ENCODE data around the gene IL6ST.

The IL6ST gene

GRCh38 chr5:55935371-55935770 lies 59.4 kb downstream of the IL6ST start:
- Histone ChIP-seq H3K9me3 (ENCODE audit: severe bottlenecking) (no peaks in the 10 kb centered on the region), H3K27me3 (ENCODE audit: insufficient read depth, low read depth, severe bottlenecking) (no peaks in the 10 kb centered on the region), H3K36me3 (no peaks in the 10 kb centered on the region), H3K27ac (no peak overlapping the region), H3K4me3 (ENCODE audit: low read depth, low read length) (no peak overlapping the region)
- no peak for DNase-seq
- TF ChIP-seq CTCF (IDR thresholded peaks at IDR 0.05; ENCODE audit: low read depth, low read length), result no peak

GRCh38 chr5:55934720-55935119 lies 60.0 kb downstream of the IL6ST start:
- no peaks in the 10 kb centered on the region for H3K27me3 ChIP-seq (ENCODE audit: insufficient read depth, low read depth, severe bottlenecking)
- H3K27ac ChIP-seq, result no peak overlapping the region
- no peak overlapping the region for H3K4me3 ChIP-seq (ENCODE audit: low read depth, low read length)
- no peaks in the 10 kb centered on the region for H3K36me3 ChIP-seq
- DNase-seq, result no peak
- H3K9me3 ChIP-seq (ENCODE audit: severe bottlenecking), result no peaks in the 10 kb centered on the region
- no peak for TF ChIP-seq CTCF (IDR thresholded peaks at IDR 0.05; ENCODE audit: low read depth, low read length)

- no peak for TF ChIP-seq CTCF (IDR thresholded peaks at IDR 0.05; ENCODE audit: low read depth, low read length)
- no peaks in the 10 kb centered on the region for H3K27me3 ChIP-seq (ENCODE audit: insufficient read depth, low read depth, severe bottlenecking)
- DNase-seq, result no peak
Observed at GRCh38 chr5:55934115-55934613, 60.6 kb downstream of the IL6ST start.

GRCh38 chr5:55933377-55934114 lies 61.2 kb downstream of the IL6ST start:
- no peaks in the 10 kb centered on the region for H3K9me3 ChIP-seq (ENCODE audit: severe bottlenecking)
- no peaks in the 10 kb centered on the region for H3K27me3 ChIP-seq (ENCODE audit: insufficient read depth, low read depth, severe bottlenecking)
- H3K27ac ChIP-seq, result no peak overlapping the region
- H3K4me3 ChIP-seq (ENCODE audit: low read depth, low read length), result no peak overlapping the region
- no peaks in the 10 kb centered on the region for H3K36me3 ChIP-seq
- no peak for DNase-seq
- no peak for TF ChIP-seq CTCF (IDR thresholded peaks at IDR 0.05; ENCODE audit: low read depth, low read length)

More at GRCh38 chr5:55934115-55934613, 60.6 kb downstream of the IL6ST start:
- no peaks in the 10 kb centered on the region for H3K9me3 ChIP-seq (ENCODE audit: severe bottlenecking)
- no peak overlapping the region for H3K4me3 ChIP-seq (ENCODE audit: low read depth, low read length)
- no peaks in the 10 kb centered on the region for H3K36me3 ChIP-seq
- H3K27ac ChIP-seq, result no peak overlapping the region

GRCh38 chr5:55932700-55933099 lies 62.1 kb downstream of the IL6ST start:
- H3K27me3 ChIP-seq (ENCODE audit: insufficient read depth, low read depth, severe bottlenecking), result no peaks in the 10 kb centered on the region
- no peak overlapping the region for H3K27ac ChIP-seq
- no peak for TF ChIP-seq CTCF (IDR thresholded peaks at IDR 0.05; ENCODE audit: low read depth, low read length)
- no peaks in the 10 kb centered on the region for H3K9me3 ChIP-seq (ENCODE audit: severe bottlenecking)
- H3K36me3 ChIP-seq, result no peaks in the 10 kb centered on the region
- no peak overlapping the region for H3K4me3 ChIP-seq (ENCODE audit: low read depth, low read length)
- DNase-seq, result no peak

Measured in WERI-Rb-1 (cell line).